GM18526 (cell line): ENCODE results near the gene JMJD8.

Experiments
- POLR2A ChIP-seq: IDR thresholded peaks from 3 replicates; pipeline ENCODE4 v1.6.1; 2011; ENCODE audit not compliant: insufficient read length; ENCODE audit errors: extremely low read depth

Gene JMJD8

GRCh38 chr16:704047-704446, 19.9 kb upstream of the JMJD8 start:
- TF ChIP-seq POLR2A, result no peak

- TF ChIP-seq POLR2A, result no peak
Observed at GRCh38 chr16:703406-703805, 19.3 kb upstream of the JMJD8 start.

GRCh38 chr16:702341-702740, 18.2 kb upstream of the JMJD8 start:
- no peak for TF ChIP-seq POLR2A

- TF ChIP-seq POLR2A, result no peak
Observed at GRCh38 chr16:700684-701584, 16.8 kb upstream of the JMJD8 start.

- no peak for TF ChIP-seq POLR2A
Observed at GRCh38 chr16:698911-699671, 15.0 kb upstream of the JMJD8 start.

- TF ChIP-seq POLR2A, result peak; percentile 57
Observed at GRCh38 chr16:695355-696089, 11.4 kb upstream of the JMJD8 start.

- TF ChIP-seq POLR2A, result no peak
Observed at GRCh38 chr16:694863-695354, 10.8 kb upstream of the JMJD8 start.

GRCh38 chr16:694187-694862, 10.2 kb upstream of the JMJD8 start:
- TF ChIP-seq POLR2A, result no peak

- TF ChIP-seq POLR2A, result no peak
Observed at GRCh38 chr16:693766-694165, 9.6 kb upstream of the JMJD8 start.

- no peak for TF ChIP-seq POLR2A
Observed at GRCh38 chr16:693364-693763, 9.2 kb upstream of the JMJD8 start.

- no peak for TF ChIP-seq POLR2A
Observed at GRCh38 chr16:692356-693108, 8.4 kb upstream of the JMJD8 start.

- no peak for TF ChIP-seq POLR2A
Observed at GRCh38 chr16:689175-689897, 5.2 kb upstream of the JMJD8 start.

GRCh38 chr16:687499-687898, 3.4 kb upstream of the JMJD8 start:
- TF ChIP-seq POLR2A, result no peak
